ENCODE results near the gene CIDEC. TPM values are rescaled to one million over a fixed set of nuclear protein-coding genes. Genes with fewer than 3 reads are reported as not detected.

The CIDEC gene
- total RNA-seq, 4 donors from 2014 or later, result 0.78 to 2.4 (median 1.0) TPM

DNA sequence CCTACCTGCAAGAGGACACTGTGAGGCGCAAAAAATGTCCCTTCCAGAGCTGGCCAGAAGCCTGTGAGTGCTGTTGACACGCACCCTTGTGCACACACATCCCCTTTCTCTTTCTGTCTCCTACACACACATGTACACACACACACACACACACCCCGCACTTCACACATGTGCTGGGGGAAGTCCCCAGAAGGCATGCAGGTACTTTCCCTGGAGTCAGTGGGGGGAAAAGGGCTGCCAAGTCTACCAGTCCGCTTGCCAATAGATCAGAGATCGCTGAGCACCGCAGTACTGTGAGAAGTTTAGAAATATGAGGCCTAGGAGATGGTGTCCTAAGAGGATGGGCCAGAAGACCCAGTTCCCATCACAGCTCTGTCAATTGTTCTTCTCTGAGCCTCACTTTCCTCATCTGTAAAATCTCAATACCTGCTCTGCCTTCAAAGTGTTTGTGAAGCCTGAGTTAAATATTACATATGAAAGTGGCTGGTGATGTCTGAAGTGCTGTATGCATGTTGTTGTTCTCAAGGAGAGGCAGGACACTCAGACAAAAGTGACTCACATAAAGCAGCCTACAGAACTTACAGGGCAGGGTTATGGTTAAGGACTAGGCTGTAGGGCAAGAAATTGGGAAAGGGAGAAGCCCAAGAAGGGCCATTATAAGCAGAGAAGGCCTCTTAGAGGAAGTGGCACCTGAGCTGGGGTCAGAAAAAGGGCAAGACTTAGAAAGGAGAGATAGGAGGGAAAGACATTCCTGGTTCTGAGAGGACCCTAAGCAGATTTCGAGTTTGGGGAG, 29.4 kb upstream of the CIDEC start:
- H3K4me1 ChIP-seq, result peaks cover 1 to 12% (median 10%) of the 10 kb centered on the region in 4 donors
- no peak for TF ChIP-seq POLR2A (IDR thresholded peaks at IDR 0.05; ENCODE audit: low read depth)
- no peak for TF ChIP-seq EP300 (IDR thresholded peaks at IDR 0.05)
- TF ChIP-seq POLR2AphosphoS5 (IDR thresholded peaks at IDR 0.05), result no peak
- no peak for TF ChIP-seq CTCF (IDR thresholded peaks at IDR 0.05)
- 91% methylated on average over 7 of the region's 7 CpGs for WGBS
- H3K36me3 ChIP-seq, result no peaks in the 10 kb centered on the region
- intact Hi-C loops (cut with DNase I), result no loop called here
- H3K9me3 ChIP-seq, result no peaks in the 10 kb centered on the region
- no peak overlapping the region for H3K27ac ChIP-seq (replicated peaks in 1 of 4)
- DNase-seq (ENCODE audit: extremely low spot score), result no peak
- H3K4me3 ChIP-seq, result no peak overlapping the region
- H3K27me3 ChIP-seq, result no peaks in the 10 kb centered on the region

DNA sequence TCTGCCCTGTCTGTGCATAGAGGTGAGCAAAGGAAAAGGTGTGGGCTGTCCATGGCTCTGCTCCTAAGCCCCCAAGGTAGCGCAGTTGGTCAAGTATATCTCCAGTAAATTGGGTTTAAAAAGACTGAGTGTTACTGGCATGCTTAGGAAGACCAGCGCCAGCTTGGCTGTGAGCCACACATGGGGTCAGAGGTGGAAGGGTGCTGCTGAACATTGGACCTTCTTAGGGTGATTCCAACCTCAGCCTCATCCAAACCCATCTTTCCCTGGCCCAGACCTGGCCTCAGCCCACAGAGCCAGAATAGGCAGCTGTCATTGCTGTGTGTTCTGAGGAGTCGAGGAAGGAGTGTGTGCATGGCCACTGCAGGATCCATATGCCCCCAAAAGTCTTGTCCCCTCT, 28.2 kb upstream of the CIDEC start:
- TF ChIP-seq CTCF (IDR thresholded peaks at IDR 0.05), result no peak
- no peak for TF ChIP-seq POLR2A (IDR thresholded peaks at IDR 0.05; ENCODE audit: low read depth)
- no peak for TF ChIP-seq POLR2AphosphoS5 (IDR thresholded peaks at IDR 0.05)
- TF ChIP-seq EP300 (IDR thresholded peaks at IDR 0.05), result no peak
- Histone ChIP-seq H3K27me3 (no peaks in the 10 kb centered on the region), H3K4me1 (peaks cover 0 to 4% (median under 1%) of the 10 kb centered on the region in 4 donors), H3K27ac (replicated peaks in 1 of 4) (no peak overlapping the region), H3K4me3 (no peak overlapping the region), H3K9me3 (no peaks in the 10 kb centered on the region), H3K36me3 (no peaks in the 10 kb centered on the region)
- WGBS, result 97% methylated on average over 3 of the region's 3 CpGs
- intact Hi-C loops (cut with DNase I), result no loop called here
- no peak for DNase-seq (ENCODE audit: extremely low spot score)

- TF ChIP-seq POLR2A (IDR thresholded peaks at IDR 0.05; ENCODE audit: low read depth) (no peak), EP300 (IDR thresholded peaks at IDR 0.05) (no peak), POLR2AphosphoS5 (IDR thresholded peaks at IDR 0.05) (no peak), CTCF (IDR thresholded peaks at IDR 0.05) (no peak)
- DNase-seq (ENCODE audit: extremely low spot score), result no peak
- no peaks in the 10 kb centered on the region for H3K36me3 ChIP-seq
- intact Hi-C loops (cut with DNase I), result no loop called here
- H3K9me3 ChIP-seq, result no peaks in the 10 kb centered on the region
- WGBS, result 92% methylated on average over 5 of the region's 5 CpGs
- no peak overlapping the region for H3K27ac ChIP-seq (replicated peaks in 1 of 4)
- no peaks in the 10 kb centered on the region for H3K27me3 ChIP-seq
- H3K4me1 ChIP-seq, result peaks cover 0 to 16% (median 4%) of the 10 kb centered on the region in 4 donors
- no peak overlapping the region for H3K4me3 ChIP-seq
Measured at GRCh38 chr3:9906480-9906879, 26.4 kb upstream of the CIDEC start.

DNA sequence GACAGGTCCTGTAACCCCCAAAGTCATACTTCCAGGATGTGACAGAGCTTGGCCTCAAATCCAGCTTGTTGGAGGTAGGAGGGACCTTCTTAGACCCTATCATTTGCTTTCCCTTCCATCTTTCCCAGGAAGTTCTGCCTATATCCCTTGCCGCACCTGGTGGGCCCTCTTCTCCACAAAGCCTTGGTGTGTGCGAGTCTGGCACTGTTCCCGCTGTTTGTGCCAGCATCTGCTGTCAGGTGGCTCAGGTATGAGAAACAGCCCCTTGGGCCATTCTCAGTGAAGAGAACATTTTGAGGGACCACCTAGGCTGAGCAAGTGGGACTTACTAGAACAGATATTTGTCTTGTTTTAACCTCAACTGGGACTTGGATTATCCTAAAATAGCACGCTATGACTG, 23.9 kb upstream of the CIDEC start:
- H3K27ac ChIP-seq (replicated peaks in 1 of 4), result no peak overlapping the region
- 98% methylated on average over 4 of the region's 4 CpGs for WGBS

More for the DNA sequence above, 23.9 kb upstream of the CIDEC start:
- H3K27me3 ChIP-seq, result no peaks in the 10 kb centered on the region
- TF ChIP-seq POLR2AphosphoS5 (IDR thresholded peaks at IDR 0.05), result no peak
- TF ChIP-seq POLR2A (IDR thresholded peaks at IDR 0.05; ENCODE audit: low read depth), result no peak
- TF ChIP-seq EP300 (IDR thresholded peaks at IDR 0.05), result no peak
- no peak for TF ChIP-seq CTCF (IDR thresholded peaks at IDR 0.05)
- intact Hi-C loops (cut with DNase I), result no loop called here
- peaks cover 0 to 17% (median 7%) of the 10 kb centered on the region in 4 donors for H3K4me1 ChIP-seq
- no peaks in the 10 kb centered on the region for H3K9me3 ChIP-seq
- H3K4me3 ChIP-seq, result no peak overlapping the region
- H3K36me3 ChIP-seq, result no peaks in the 10 kb centered on the region
- DNase-seq (ENCODE audit: extremely low spot score), result no peak

Data from esophagus muscularis mucosa (tissue), 4 donors.